Kidney glomerular epithelial cell (primary cell): Measurements from ENCODE around the gene EMX1.

ENCODE experiments used
- DNase-seq: peaks from one replicate; lab custom pipeline; 2025; lab: John Stamatoyannopoulos, UW

The EMX1 gene

GRCh38 chr2:72958542-72959385, 41.4 kb downstream of the EMX1 start:
- no peak for DNase-seq

DNA sequence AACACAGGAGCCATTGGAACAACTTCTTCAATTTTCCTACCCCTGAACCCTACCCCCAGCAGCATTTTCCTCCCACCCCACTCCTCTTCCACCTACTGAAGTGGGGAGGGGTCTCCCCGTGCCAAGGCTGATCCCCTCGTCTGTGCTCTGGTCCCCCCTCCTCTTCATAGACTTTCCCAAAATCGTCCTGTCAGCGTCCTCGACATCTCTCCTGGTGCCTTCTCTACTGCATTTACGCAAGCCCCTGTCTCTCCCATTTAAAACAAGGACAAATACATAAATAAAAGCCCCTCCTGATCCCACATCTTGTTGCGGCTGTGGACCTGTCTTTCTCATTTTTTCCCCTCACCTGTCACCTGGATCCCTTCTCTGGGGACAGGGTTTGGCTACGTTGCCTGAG, 42.2 kb downstream of the EMX1 start:
- no peak for DNase-seq

- no peak for DNase-seq
Observed at GRCh38 chr2:72959995-72960981, 43.0 kb downstream of the EMX1 start.

- DNase-seq = no peak
Observed at GRCh38 chr2:72961036-72961720, 43.9 kb downstream of the EMX1 start.

DNA sequence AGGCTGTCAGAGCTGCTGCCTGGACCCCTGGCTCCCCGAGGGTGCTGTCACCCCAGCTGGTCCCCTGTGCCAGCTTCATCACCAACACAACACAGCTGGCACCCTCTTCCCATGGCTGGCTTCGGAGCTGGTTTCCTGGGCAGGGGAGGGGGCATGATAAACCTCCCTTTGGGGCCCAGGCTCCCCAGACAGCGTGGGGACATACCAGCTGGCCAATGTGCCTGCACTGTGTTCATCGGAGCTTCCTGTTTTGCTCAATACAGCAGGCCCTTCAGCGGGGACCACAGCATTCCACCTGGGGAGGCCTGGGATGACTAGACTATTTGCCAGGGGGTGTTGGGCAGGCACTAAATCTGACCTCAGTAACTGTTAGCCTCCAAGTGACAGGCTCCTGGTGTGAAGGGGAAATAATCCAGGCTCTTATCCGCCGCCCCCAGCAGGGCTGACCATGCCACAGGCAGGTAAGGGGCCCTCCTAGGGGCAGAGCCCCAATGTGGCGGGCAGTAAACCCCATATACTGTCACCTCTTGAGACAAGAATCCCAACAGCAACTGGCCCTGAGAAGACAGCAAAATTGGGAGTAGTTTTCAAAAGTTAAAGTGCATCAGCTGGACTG, 44.6 kb downstream of the EMX1 start:
- DNase-seq = no peak

DNA sequence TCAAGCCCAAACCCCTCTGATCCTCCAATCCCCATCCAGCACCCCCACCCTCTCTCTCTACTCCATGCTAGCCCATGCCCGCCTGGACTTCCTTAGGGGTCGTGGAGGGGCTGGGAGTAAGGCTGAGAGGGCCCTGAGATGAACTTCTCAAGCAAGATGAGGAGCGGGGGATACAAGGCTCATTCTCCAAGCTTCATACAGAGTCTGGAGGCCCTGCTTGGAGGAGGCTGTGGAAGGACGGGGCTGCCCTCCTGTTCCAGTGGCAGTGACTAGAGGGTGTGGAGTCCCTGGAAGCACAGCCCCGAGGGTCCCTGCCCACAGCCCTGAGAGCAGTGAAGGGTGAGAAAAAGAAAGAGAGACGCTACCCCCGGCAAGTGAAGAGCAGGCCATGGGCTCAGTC, 45.6 kb downstream of the EMX1 start:
- DNase-seq = no peak

DNA sequence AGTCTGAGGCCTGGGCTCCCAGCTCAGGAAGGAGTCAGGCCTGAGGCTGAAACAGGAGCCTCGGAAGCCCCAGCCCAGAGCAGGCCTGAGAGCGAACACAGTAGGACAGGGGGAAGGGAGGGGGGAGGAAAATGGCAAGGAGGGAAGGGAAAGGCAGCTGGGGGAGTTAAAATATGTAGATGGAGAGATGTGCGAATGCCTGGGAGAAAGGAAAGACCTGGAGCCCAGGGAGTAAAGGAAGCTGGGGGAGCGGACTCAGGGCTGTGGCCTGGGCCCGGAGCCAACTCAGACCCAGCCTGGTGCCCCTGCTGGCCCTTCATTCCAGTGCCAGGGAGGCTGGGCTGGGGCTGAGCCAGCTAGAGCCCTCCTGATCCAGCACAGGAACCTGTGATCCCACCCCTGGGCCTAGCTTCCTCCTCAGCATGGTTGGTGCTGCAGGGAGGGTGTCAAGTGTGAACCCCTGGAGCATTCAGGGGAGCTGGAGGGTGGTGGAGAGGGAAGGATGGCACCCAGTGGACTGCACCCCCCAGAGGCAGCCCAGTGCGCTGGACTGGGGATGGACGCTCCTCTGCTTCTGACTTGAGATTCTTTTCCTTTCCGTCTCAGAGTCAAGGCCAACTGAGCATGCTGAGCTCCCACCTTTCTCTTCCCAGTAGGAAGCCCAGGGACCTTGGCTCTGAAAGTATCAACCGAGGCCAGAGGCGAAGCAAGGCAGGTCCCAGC, 46.3 kb downstream of the EMX1 start:
- DNase-seq = no peak

DNA sequence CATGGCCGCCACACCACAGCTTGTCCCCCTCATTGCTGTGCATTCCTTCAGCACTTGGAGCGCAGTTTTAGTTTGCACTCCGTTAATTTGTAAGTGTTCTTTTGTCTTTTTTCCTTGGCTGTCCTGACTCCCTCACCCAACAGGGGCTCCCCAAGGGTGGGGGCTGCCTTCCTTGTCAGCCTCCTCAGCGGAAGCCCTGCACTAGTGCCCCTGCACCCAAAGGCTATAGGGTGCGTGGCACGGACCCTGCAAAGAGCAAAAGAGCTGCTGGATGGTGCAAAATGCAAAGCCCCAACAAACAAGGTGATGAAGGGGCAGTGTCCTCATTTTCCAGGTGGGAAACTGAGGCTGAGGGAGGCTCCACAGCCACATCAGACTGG, 46.8 kb downstream of the EMX1 start:
- DNase-seq = no peak

DNA sequence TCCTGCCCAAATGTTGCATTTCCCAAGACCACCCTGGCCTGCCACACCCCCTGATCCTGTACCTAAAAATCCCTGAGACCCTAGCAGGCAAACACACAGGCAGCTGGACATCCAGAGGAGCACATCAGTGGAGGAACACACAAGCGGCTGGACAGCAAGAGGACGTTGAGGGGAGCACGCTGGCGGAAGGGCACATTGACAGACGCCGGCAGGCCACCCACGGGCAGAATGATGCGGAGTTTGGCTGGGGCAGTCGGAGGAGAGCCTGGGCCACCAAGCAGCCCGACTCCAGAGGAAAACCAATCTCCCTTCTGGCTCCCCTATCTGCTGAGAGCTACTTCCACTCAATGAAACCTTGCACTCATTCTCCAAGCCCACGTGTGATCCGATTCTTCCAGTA, 47.7 kb downstream of the EMX1 start:
- DNase-seq = no peak

DNA sequence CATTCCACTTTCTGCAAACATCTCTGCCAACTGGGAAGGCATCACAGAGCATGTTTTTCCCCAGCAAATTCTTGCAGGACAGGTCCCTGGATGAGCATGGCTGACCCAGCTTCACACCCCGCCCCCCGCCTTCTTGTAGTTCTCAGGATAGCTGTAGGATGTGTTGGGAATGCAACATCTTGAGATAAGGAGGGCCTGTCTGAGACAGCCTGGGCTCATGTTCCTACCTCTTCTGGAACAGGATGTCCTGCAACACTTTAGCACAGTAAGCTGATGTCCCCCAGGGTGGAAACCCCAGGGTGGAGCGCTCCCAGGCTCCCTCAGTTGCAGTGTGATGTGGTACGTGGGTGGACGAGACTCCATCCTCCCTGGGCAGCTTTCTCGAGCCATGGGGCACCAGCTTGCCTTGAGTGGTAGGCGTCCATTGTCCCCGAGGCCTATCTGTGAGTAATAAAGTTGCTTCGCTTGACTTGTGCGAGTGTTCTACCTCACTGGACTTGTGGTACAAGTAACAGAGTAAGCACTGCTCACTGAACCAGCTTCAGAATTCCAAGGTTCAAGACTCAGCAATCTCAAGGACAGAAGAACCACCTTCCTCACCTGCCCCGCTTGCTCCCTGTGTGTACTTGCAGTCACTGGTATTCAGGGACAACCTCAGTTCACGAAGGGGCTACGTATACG, 48.6 kb downstream of the EMX1 start:
- peak; percentile 28 for DNase-seq

DNA sequence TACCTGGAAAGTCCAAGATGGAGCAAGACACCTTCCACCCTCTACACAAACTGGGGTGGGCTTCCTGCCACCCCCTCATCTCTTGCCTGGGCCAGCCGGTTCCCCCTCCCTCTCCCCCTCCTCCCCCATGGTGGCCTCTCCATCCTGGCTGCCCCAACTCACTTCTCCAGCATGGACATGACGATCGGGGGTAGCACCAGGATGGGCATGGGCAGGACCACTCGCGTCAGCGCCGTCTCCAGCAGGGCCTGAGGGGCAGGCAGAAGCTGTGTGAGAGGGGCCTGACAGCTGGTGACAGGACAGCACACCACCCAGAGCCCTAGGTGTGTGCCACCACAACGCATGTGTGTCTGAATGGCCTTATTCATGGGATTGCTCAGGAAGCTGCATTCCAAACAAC, 51.0 kb downstream of the EMX1 start:
- DNase-seq = no peak

- DNase-seq = no peak
Observed at GRCh38 chr2:72969706-72970105, 52.4 kb downstream of the EMX1 start.

GRCh38 chr2:72971036-72971435, 53.7 kb downstream of the EMX1 start:
- no peak for DNase-seq

- DNase-seq = no peak
Observed at GRCh38 chr2:72972352-72973136, 55.2 kb downstream of the EMX1 start.

GRCh38 chr2:72973137-72973535, 55.8 kb downstream of the EMX1 start:
- DNase-seq = no peak

DNA sequence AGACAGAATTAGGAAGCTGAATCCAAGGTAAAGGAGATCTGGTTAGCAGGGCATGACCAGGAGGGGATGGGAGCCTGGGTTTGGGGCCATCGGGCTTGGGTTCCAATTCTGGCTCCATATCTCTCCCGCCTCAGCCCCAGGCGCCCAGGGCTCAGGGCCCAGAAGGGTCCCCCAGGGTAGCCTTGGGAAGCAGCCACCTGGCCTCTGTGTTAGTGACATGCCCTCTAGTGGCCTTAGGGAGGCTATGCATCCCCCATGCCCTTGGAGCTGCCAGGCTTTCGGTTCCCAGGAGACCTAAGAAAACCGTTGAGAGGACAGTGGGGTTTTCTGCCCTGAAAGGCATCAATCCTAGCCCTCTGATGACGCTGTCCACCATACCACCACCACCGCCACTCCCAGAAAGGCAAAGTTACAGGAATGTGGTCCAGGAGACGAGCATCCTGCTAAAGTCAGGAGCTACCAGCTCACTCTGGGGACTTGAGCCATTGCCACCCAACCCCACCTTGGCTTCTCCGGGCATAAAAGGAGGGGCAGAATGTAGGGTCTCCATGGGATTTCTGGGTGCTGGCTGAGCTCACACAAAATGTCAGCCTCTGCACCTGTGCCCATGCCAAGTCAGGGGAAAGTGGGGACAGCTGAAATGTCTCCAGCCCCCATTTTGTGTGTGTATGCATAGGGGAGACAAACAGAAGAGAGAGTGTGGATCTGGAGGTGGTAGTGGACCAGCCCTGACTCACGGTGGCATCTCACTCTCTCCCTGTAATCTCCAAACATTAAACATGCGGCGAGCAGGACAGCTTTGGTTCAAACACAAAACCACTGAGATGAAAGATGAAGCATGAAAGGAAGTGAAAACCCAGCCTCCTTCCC, 56.5 kb downstream of the EMX1 start:
- peak; percentile 30 for DNase-seq

DNA sequence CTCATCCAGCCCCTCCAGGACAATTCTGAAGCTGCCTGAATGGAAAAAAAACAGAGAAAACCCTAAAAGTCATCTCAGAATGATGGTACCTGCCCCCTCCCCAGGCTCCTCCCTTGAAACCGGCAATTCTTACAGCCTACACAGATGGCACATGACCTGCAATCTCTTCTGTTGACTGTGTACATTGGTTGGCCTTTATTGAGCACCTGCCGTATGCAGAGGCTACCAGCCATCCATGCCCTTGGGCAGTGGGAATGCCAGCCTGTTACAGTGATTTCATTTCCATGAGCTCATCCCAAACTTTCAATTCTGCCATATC, 57.1 kb downstream of the EMX1 start:
- DNase-seq = no peak

- DNase-seq = no peak
Observed at GRCh38 chr2:72975017-72975416, 57.7 kb downstream of the EMX1 start.

DNA sequence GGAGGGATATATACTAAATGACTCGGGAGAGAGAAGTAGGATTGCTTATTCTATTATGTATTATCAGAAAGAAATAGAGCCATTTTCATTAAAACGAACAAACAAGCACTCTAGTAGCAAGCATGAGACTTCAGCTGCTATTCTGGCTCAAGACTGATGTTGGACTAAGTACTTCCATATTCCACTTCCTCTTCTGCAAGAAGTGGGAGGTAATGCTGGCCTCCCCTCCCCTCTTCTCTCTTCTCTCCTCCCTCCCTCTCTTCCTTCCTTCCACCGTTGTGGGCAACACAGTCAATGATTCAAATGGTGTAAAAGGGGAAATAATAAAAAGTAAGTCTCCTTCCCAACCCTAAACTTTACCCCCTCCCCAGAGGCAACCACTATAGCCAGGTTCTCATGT, 62.6 kb downstream of the EMX1 start:
- no peak for DNase-seq
